Sigmoid colon (tissue), 7 donors: ENCODE data around the gene TET1. TPM values are rescaled to one million over a fixed set of nuclear protein-coding genes. Genes with fewer than 3 reads are reported as not detected.
"Not testable (repeated sequence)": the region's sequence is repeated elsewhere in the genome, so short reads cannot be mapped to it uniquely, and the experiment has no call there.

Experiments used
- DNase-seq: peaks from one replicate; pipeline ENCODE4 v3.0.0-alpha.2; 2019
- H3K27ac ChIP-seq, 4 donors: fragments of 200-600 bp; sonication (generic); one replicate each; pipeline ENCODE4 v1.5.1; 2016 to 2019; ENCODE audit warnings: mild to moderate bottlenecking in 1 of 4
- H3K27me3 ChIP-seq, 3 donors: fragments of 200-600 bp; sonication (generic); one replicate each; pipeline ENCODE4 v1.5.1; 2019; ENCODE audit warnings: mild to moderate bottlenecking in 1 of 3
- H3K36me3 ChIP-seq, 4 donors: fragments of 200-600 bp; sonication (generic); one replicate each; pipeline ENCODE4 v1.5.1; 2016 to 2019
- H3K4me1 ChIP-seq, 4 donors: fragments of 200-600 bp; sonication (generic); one replicate each; pipeline ENCODE4 v1.5.1; 2017 to 2019
- H3K4me3 ChIP-seq, 4 donors: fragments of 200-600 bp; sonication (generic); one replicate each; pipeline ENCODE4 v1.5.1; 2017 to 2019; ENCODE audit warnings: mild to moderate bottlenecking in 2 of 4, moderate library complexity in 1 of 4
- H3K9me3 ChIP-seq, 4 donors: fragments of 200-600 bp in 3 of 4; sonication (generic) in 3 of 4; one replicate each; pipeline versions ENCODE4 v1.5.1 to v1.6.1; 2013 to 2019
- EP300 ChIP-seq, 4 donors: sonication (generic); formaldehyde crosslinking; IDR thresholded peaks; one replicate each; pipeline ENCODE4 v1.6.1; 2017; ENCODE audit warnings: antibody characterized with exemption in 4 of 4
- POLR2A ChIP-seq, 2 donors: fragments of 450-650 bp; IDR thresholded peaks; one replicate each; pipeline ENCODE4 v1.6.1; 2016; ENCODE audit warnings: antibody characterized with exemption in 2 of 2, mild to moderate bottlenecking in 2 of 2, moderate library complexity in 2 of 2
- POLR2AphosphoS5 ChIP-seq, 4 donors: sonication (generic); formaldehyde crosslinking; IDR thresholded peaks; one replicate each; pipeline ENCODE4 v1.6.1; 2017; ENCODE audit warnings: antibody characterized with exemption in 4 of 4
- WGBS, 2 donors: extraction: QIAGEN DNeasy Blood & Tissue Kit; methylation state at CpG; one replicate each; pipeline ENCODE4 v1.1.7; 2013; 5-methylcytosine and 5-hydroxymethylcytosine counted together
- intact Hi-C: fragments of 100-400 bp; cut with DNase I; formaldehyde crosslinking; loops from one replicate; pipeline ENCODE4 v1.15.1; 2023
- polyA plus RNA-seq, 3 donors: library from polyadenylated mRNA; stranded (reverse); fragments of 200-250 nt; gene quantifications; one replicate each; pipeline ENCODE4 v1.2.3, GENCODE V29; 2013
- total RNA-seq, 4 donors: library from RNA; depleted of rRNA; stranded (reverse); fragments of >200 nt; gene quantifications; one replicate each; pipeline ENCODE4 v1.1.0, GENCODE V29; 2016
- TF ChIP-seq, protein P1 (sequence below), 4 experiments: fragments of 450-650 bp in 3 of 4; fragments of 200-600 bp in 1 of 4; IDR thresholded peaks; one replicate each; pipeline ENCODE4 v1.5.1; 2016 to 2019; ENCODE audit warnings: antibody characterized with exemption in 4 of 4, mild to moderate bottlenecking in 3 of 4, moderate library complexity in 2 of 4
- donor health status: healthy with polysubstance abuse.
- donor health status: Bipolar disorder and iron deficiency.
- donor health status: healthy.

TET1 gene
- total and polyA plus RNA-seq, 7 donors: under 0.01 to 8.9 (median 6.5) TPM; not detected in 1

DNA sequence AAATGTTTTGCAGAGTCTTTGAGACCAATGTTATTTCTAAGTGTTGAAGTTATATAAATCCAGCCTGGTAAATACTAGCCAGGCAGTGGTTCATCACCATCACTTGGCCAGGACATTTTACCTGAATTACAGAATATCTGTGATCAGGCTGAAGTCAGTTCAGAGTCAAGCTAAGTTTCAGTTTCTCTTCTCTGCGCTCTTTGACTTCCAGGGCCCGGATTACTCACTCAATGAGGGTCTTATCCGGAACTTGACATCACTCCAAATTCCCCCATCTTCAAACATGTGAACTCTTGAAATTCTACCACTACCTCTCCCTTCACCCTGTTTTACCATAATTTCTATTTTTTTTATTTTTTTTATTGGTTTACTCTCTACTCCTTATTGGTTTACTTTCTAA is 124.3 kb downstream of the TET1 start:
- 79 to 92% methylated on average over 3 of the region's 3 CpGs for WGBS, 2 donors
- intact Hi-C loops: no loop called here
- TF ChIP-seq POLR2AphosphoS5 (IDR thresholded peaks at IDR 0.05) (no peak), POLR2A (IDR thresholded peaks at IDR 0.05) (no peak), EP300 (IDR thresholded peaks at IDR 0.05) (no peak)
- TF ChIP-seq, protein P1, sequence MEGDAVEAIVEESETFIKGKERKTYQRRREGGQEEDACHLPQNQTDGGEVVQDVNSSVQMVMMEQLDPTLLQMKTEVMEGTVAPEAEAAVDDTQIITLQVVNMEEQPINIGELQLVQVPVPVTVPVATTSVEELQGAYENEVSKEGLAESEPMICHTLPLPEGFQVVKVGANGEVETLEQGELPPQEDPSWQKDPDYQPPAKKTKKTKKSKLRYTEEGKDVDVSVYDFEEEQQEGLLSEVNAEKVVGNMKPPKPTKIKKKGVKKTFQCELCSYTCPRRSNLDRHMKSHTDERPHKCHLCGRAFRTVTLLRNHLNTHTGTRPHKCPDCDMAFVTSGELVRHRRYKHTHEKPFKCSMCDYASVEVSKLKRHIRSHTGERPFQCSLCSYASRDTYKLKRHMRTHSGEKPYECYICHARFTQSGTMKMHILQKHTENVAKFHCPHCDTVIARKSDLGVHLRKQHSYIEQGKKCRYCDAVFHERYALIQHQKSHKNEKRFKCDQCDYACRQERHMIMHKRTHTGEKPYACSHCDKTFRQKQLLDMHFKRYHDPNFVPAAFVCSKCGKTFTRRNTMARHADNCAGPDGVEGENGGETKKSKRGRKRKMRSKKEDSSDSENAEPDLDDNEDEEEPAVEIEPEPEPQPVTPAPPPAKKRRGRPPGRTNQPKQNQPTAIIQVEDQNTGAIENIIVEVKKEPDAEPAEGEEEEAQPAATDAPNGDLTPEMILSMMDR (IDR thresholded peaks at IDR 0.05): no peak
- H3K27me3 ChIP-seq: no peaks in the 10 kb centered on the region
- no peak overlapping the region for H3K4me3 ChIP-seq
- no peaks in the 10 kb centered on the region for H3K9me3 ChIP-seq
- peaks cover 0 to 61% (median 8%) of the 10 kb centered on the region in 4 donors for H3K36me3 ChIP-seq
- H3K27ac ChIP-seq: no peak overlapping the region
- H3K4me1 ChIP-seq: no peaks in the 10 kb centered on the region
- no peak for DNase-seq

DNA sequence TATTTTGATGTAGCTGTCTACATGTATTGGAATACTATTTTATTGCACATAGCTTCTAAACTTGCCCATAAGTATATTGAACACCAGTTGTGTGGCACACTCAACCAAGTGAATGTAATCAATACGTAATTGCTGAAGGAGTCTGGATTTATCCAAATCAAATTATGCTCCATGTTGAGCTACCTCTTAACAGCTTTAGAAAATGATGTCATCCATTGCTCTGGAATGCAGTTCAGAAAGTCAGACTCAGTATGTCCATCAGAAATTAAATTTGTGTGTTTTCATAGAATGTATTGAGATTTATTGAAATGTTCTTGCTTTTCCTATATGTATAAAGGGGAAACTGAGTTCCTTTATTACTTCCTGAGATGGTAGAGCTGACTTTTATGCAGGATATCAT is 135.9 kb downstream of the TET1 start:
- Histone ChIP-seq H3K4me1 (no peaks in the 10 kb centered on the region), H3K36me3 (peaks cover 0 to 18% (median 2%) of the 10 kb centered on the region in 4 donors), H3K27me3 (no peaks in the 10 kb centered on the region), H3K9me3 (no peaks in the 10 kb centered on the region), H3K27ac (no peak overlapping the region), H3K4me3 (no peak overlapping the region)
- 93 to 97% methylated on average over 1 of the region's 1 CpG for WGBS, 2 donors
- TF ChIP-seq POLR2AphosphoS5 (IDR thresholded peaks at IDR 0.05) (no peak), EP300 (IDR thresholded peaks at IDR 0.05) (no peak), POLR2A (IDR thresholded peaks at IDR 0.05) (no peak)
- TF ChIP-seq, protein P1 (IDR thresholded peaks at IDR 0.05): no peak
- no peak for DNase-seq
- intact Hi-C loops: no loop called here

DNA sequence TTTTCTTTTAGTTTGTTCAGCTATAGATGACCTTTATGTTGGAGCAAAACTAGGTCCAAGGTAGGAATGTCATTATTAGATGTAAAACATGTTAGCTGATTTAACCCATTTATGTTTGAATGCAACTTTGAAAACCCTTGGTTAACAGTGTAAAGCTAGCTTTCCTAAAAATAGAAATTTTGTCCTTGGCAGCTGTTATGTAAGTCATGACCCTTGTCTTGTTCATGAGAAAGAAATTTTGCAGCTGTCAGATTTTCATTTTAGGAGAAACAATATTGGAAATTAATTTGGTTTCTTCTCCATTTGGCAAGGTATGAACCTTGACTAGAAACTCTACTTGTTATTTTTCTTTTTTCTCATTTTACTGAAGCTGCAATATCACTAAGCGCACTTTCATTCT is 137.0 kb downstream of the TET1 start:
- H3K4me1 ChIP-seq: no peaks in the 10 kb centered on the region
- no peaks in the 10 kb centered on the region for H3K27me3 ChIP-seq
- DNase-seq: no peak
- peaks cover 0 to 7% (median 0%) of the 10 kb centered on the region in 4 donors for H3K36me3 ChIP-seq
- intact Hi-C loops: no loop called here
- H3K27ac ChIP-seq: no peak overlapping the region
- 94 to 95% methylated on average over 1 of the region's 1 CpG for WGBS, 2 donors
- H3K9me3 ChIP-seq: no peaks in the 10 kb centered on the region
- no peak overlapping the region for H3K4me3 ChIP-seq
- TF ChIP-seq POLR2AphosphoS5 (IDR thresholded peaks at IDR 0.05) (no peak), POLR2A (IDR thresholded peaks at IDR 0.05) (no peak), EP300 (IDR thresholded peaks at IDR 0.05) (no peak)
- TF ChIP-seq, protein P1 (IDR thresholded peaks at IDR 0.05): no peak

DNA sequence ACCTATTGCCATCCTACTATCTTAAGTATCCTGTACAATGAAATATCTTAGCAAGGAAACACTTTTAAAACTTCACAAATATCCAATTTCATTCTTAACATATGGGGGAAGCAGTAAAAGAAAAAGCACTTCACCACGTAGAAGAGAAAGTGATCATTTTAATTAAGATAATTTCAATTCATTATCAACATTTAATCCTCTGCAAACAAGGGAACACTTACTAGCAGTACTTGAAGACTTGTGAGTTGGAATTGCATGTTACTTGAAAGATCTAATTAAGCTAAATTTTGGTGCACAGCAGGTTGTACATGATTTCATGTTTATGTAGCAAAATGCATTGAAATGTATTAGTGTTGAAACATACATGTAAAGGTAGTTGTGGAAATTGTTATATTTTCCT is 140.1 kb downstream of the TET1 start:
- H3K27ac ChIP-seq: no peak overlapping the region
- H3K27me3 ChIP-seq: no peaks in the 10 kb centered on the region
- TF ChIP-seq POLR2AphosphoS5 (IDR thresholded peaks at IDR 0.05) (no peak), EP300 (IDR thresholded peaks at IDR 0.05) (no peak), POLR2A (IDR thresholded peaks at IDR 0.05) (no peak)
- TF ChIP-seq, protein P1 (IDR thresholded peaks at IDR 0.05): no peak
- H3K4me3 ChIP-seq: no peak overlapping the region
- intact Hi-C loops: no loop called here
- H3K36me3 ChIP-seq: no peaks in the 10 kb centered on the region
- H3K4me1 ChIP-seq: no peaks in the 10 kb centered on the region
- no peaks in the 10 kb centered on the region for H3K9me3 ChIP-seq
- 78 to 84% methylated on average over 1 of the region's 1 CpG for WGBS, 2 donors
- no peak for DNase-seq

DNA sequence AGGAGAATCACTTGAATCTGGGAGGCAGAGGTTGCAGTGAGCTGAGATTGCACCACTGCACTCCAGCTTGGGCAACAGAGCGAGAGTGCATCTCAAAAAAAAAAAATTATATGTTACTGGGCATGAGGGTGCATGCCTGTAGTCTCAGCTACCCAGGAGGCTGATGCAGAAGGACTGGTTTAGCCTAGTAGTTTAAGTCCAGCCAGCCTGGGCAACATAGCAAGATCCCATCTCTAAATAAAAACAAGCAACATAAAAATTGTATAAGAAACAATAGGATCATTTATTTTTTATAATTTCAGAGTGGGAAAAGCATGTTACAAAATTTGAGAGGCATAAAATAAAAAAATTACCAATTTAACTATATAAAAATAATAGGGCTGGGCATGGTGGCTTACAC is 145.4 kb downstream of the TET1 start:
- no peaks in the 10 kb centered on the region for H3K27me3 ChIP-seq
- DNase-seq: no peak
- no peak overlapping the region for H3K27ac ChIP-seq
- no peaks in the 10 kb centered on the region for H3K36me3 ChIP-seq
- no peak overlapping the region for H3K4me3 ChIP-seq
- H3K4me1 ChIP-seq: no peaks in the 10 kb centered on the region
- intact Hi-C loops: no loop called here
- 94 to 96% methylated on average over 1 of the region's 1 CpG for WGBS, 2 donors
- TF ChIP-seq, protein P1 (IDR thresholded peaks at IDR 0.05): no peak
- no peak for TF ChIP-seq POLR2A (IDR thresholded peaks at IDR 0.05)
- no peak for TF ChIP-seq POLR2AphosphoS5 (IDR thresholded peaks at IDR 0.05)
- TF ChIP-seq EP300 (IDR thresholded peaks at IDR 0.05): no peak
- H3K9me3 ChIP-seq: no peaks in the 10 kb centered on the region

DNA sequence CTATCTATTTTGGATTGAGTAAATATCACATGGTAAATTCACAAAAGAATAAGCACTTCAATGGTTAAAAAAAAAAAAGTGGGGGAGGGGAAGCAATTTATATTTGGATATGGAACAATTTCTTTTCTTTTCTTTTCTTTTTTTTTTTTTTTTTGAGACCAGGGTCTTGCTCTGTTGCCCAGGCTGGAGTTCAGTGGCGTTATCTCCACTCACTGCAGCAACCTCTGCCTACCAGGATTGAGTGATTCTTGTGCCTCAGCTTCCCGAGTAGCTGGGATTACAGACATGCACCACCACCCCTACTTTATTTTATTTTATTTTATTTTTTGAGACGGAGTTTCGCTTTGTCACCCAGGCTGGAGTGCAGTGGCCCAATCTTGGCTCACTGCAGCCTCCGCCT is 148.8 kb downstream of the TET1 start:
- H3K27ac ChIP-seq, H3K27me3 ChIP-seq, H3K4me1 ChIP-seq, H3K9me3 ChIP-seq, H3K36me3 ChIP-seq, H3K4me3 ChIP-seq, intact Hi-C loops, DNase-seq: not testable (repeated sequence)
- WGBS, 2 donors: 96% methylated on average over 5 of the region's 5 CpGs

DNA sequence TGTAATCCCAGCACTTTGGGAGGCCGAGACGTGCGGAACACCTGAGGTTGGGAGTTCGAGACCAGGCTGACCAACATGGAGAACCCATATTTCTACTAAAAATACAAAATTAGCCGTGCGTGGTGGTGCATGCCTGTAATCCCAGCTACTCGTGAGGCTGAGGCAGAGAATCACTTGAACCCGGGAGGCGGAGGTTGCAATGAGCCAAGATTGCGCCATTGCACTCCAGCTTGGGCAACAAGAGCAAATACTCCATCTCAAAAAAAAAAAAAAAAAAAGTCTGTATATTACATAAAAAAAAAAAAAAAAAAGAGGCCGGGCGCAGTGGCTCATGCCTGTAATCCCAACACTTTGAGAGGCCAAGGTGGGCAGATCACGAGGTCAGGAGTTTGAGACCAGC is 152.9 kb downstream of the TET1 start:
- H3K4me1 ChIP-seq, DNase-seq, H3K36me3 ChIP-seq, H3K4me3 ChIP-seq, H3K27ac ChIP-seq, H3K27me3 ChIP-seq, intact Hi-C loops, H3K9me3 ChIP-seq: not testable (repeated sequence)
- WGBS, 2 donors: 96 to 97% methylated on average over 13 of the region's 13 CpGs
